NB4 (cell line): ENCODE data around the gene CLPSL2.

Experiments
- POLR2A ChIP-seq: IDR thresholded peaks from 2 replicates; pipeline ENCODE4 v1.6.1; 2011; ENCODE audit warnings: mild to moderate bottlenecking; ENCODE audit not compliant: insufficient read length; ENCODE audit errors: extremely low read depth
- TF ChIP-seq, protein P1 (sequence below): IDR thresholded peaks from one replicate; pipeline ENCODE4 v1.5.1; 2012; ENCODE audit warnings: low read depth, low read length

DNA sequence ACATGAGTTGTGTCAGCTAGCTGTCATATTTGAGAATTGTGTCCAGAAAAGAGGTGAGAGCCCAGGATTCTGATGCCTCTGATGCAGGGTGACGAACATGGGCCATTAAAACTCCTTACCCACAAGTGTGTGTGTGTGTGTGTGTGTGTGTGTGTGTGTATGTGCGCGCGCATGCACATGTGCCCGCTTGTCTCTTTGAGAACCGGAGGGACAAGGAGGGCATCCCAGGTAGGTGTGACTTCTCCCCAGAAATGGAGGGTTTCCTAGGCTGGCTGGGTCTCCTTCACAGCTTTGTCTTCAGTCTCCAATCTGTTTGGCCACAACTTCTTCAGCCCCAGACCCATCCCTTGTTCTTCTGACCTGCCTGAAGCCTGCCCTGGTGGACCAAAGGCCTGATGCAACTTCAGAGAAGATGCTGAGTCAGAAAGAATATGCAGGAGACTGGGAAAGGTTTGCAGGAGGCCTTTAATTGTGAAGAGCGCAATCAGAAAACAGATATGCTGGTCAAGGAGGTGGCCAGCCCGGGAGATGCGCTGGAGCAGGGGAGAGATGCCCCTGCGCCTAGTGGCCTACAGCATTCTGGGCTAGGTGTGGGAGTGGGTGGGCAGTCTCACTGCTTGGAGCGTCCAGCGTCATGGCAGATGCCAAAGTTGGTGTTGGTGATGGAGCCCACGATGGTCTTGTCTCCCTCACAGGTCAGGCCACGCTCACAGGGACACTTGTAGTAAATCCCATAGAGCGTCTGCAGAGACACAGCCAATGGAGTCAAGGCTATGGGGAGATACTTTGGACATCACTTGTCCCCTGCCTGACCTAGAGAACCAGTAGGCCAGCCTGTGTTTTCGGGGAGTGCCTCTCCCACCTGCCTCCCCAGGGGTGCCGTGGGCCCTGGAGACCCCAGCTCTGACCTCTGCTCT is 18.4 kb downstream of the CLPSL2 start:
- TF ChIP-seq, protein P1, sequence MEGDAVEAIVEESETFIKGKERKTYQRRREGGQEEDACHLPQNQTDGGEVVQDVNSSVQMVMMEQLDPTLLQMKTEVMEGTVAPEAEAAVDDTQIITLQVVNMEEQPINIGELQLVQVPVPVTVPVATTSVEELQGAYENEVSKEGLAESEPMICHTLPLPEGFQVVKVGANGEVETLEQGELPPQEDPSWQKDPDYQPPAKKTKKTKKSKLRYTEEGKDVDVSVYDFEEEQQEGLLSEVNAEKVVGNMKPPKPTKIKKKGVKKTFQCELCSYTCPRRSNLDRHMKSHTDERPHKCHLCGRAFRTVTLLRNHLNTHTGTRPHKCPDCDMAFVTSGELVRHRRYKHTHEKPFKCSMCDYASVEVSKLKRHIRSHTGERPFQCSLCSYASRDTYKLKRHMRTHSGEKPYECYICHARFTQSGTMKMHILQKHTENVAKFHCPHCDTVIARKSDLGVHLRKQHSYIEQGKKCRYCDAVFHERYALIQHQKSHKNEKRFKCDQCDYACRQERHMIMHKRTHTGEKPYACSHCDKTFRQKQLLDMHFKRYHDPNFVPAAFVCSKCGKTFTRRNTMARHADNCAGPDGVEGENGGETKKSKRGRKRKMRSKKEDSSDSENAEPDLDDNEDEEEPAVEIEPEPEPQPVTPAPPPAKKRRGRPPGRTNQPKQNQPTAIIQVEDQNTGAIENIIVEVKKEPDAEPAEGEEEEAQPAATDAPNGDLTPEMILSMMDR = no peak
- TF ChIP-seq POLR2A = no peak
